Muscle of leg (tissue), 11 donors: ENCODE data around the gene CNPY1. TPM values are rescaled to one million over a fixed set of nuclear protein-coding genes. Genes with fewer than 3 reads are reported as not detected.

Experiments used
- DNase-seq: peaks from one replicate; pipeline ENCODE4 v3.0.0; 2013
- H3K27ac ChIP-seq: one replicate; pipeline ENCODE4 v1.5.1; 2013; ENCODE audit warnings: mild to moderate bottlenecking, low read length, control low read depth
- H3K27me3 ChIP-seq: one replicate; pipeline ENCODE4 v1.6.1; 2013; ENCODE audit warnings: low read length; ENCODE audit not compliant: control insufficient read depth, insufficient read depth
- H3K36me3 ChIP-seq: one replicate; pipeline ENCODE4 v1.6.1; 2013; ENCODE audit warnings: low read length; ENCODE audit not compliant: control insufficient read depth, insufficient read depth
- H3K4me1 ChIP-seq: one replicate; pipeline ENCODE4 v1.6.1; 2013; ENCODE audit warnings: low read length; ENCODE audit not compliant: control insufficient read depth, insufficient read depth
- H3K4me3 ChIP-seq: one replicate; pipeline ENCODE4 v1.5.1; 2013; ENCODE audit warnings: low read length, control low read depth
- H3K9me3 ChIP-seq: replicated peaks from 2 replicates; pipeline ENCODE4 v1.6.1; 2013; ENCODE audit warnings: low read depth, low read length; ENCODE audit not compliant: control insufficient read depth
- WGBS: methylation state at CpG from one replicate; pipeline ENCODE4 v1.1.5; 2013; ENCODE audit warnings: missing lambda C conversion rate; ENCODE audit not compliant: insufficient coverage; 5-methylcytosine and 5-hydroxymethylcytosine counted together
- polyA plus RNA-seq, 8 donors: library from polyadenylated mRNA; unstranded; fragments of 120-200 nt; gene quantifications; one replicate each; pipeline versions ENCODE4 v1.2.1 to v1.2.3, GENCODE V29; 2013; ENCODE audit warnings: inconsistent platforms in 1 of 8, low replicate concordance in 1 of 8; ENCODE audit not compliant: insufficient read length in 8 of 8, insufficient read depth in 1 of 8
- total RNA-seq: library from RNA; stranded (reverse); fragments of 120-200 nt; gene quantifications from one replicate; pipeline ENCODE4 v1.2.4, GENCODE V29; 2013

Gene CNPY1
- total and polyA plus RNA-seq, 9 donors, result 0.11 to 0.44 (median 0.18) TPM; not detected in 6

DNA sequence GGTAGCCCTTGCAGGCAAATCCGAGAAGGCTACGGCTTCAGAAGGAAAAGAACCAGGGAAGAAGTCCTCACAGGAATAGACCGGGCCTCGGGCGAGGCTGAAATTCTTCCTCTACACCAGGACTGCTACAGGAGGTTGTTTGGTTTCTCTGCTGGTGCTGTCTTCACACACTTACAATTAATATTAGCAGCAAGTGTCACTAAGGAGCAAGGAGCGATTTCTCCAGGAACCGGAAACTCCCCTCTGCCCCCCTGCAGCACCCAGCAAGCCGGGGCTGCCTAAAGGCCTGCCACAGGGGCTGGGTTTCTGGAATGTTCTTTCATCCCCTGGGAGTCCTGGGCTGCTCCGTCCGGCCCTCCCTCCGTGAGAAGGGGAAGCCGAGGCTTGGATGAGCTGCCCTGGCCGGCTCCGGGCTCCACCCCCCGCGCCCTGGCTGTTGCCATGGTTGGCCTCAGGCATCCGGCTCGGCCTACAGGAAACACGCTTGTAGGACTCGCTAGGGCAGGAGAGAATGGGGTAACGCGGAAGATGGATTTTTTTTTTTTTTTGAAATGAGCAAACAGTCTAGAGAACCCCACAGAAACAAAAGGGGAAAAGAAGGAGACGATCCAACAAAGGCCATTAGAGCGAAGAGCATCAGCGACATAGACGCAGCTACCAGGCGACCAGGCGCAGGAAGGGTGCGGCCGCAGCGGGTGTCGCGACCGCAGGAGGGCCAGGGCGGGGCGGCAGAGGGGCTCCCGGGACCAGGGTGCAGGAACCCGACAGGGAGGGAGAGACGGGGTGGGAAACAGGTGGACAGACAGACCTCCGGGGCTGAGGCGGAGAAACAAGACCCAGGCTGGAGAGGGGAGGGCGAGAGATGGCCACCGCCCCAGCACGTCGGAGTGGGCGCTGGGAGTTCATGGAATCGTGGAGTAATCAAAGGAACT lies 55.4 kb downstream of the CNPY1 start:
- no peak overlapping the region for H3K27ac ChIP-seq
- peaks cover 9% of the 10 kb centered on the region for H3K4me1 ChIP-seq
- 36% methylated on average over 34 of the region's 47 CpGs for WGBS
- peak; percentile 33 for DNase-seq
- H3K36me3 ChIP-seq, result no peaks in the 10 kb centered on the region
- H3K4me3 ChIP-seq, result peak overlapping the region; percentile 21
- no peaks in the 10 kb centered on the region for H3K9me3 ChIP-seq
- peaks cover 73% of the 10 kb centered on the region for H3K27me3 ChIP-seq

DNA sequence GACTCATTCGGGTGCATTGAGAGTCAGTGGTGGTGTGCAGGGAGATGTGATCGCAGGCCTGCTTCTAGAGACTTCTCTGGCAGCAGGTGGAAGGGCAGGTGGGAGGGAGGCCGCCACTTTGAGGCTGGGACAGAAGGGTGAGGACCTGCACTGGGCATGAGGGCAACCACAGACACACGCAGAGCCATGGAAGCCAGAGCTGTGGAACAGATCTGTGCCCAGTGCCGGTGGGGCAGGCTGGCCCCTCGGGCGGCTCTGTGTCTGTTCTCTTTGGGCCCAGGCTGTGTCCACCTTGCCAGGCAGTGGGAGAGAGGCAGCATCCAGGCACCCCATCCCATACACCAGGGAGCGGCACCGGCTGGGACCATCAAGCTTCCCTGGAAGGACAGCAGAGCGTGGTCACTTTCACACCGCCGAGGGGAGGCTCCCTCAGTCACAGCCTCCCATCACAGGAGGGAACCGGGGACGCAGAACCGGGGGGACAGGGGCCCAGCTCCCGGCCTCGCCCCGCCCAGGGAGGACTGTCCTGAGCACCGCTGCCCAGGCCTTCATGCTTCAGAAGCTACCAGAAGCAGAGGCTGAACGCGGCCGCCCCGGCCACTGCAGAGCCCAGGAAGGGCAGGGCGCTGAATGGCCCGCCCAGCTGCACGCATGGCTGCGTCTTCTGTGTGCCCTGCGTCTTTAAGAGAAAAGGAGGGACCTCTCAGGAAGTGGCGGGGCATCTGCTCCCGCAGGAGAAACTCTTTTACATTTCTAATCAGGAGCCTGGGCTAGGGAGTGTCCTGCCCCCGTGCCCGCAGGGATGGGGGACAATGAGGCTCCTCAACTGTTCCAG lies 56.3 kb downstream of the CNPY1 start:
- no peak overlapping the region for H3K27ac ChIP-seq
- peak overlapping the region; percentile 21 for H3K4me3 ChIP-seq
- peaks cover 73% of the 10 kb centered on the region for H3K27me3 ChIP-seq
- no peaks in the 10 kb centered on the region for H3K36me3 ChIP-seq
- no peak for DNase-seq
- no peaks in the 10 kb centered on the region for H3K9me3 ChIP-seq
- H3K4me1 ChIP-seq, result peaks cover 9% of the 10 kb centered on the region
- 49% methylated on average over 28 of the region's 32 CpGs for WGBS

DNA sequence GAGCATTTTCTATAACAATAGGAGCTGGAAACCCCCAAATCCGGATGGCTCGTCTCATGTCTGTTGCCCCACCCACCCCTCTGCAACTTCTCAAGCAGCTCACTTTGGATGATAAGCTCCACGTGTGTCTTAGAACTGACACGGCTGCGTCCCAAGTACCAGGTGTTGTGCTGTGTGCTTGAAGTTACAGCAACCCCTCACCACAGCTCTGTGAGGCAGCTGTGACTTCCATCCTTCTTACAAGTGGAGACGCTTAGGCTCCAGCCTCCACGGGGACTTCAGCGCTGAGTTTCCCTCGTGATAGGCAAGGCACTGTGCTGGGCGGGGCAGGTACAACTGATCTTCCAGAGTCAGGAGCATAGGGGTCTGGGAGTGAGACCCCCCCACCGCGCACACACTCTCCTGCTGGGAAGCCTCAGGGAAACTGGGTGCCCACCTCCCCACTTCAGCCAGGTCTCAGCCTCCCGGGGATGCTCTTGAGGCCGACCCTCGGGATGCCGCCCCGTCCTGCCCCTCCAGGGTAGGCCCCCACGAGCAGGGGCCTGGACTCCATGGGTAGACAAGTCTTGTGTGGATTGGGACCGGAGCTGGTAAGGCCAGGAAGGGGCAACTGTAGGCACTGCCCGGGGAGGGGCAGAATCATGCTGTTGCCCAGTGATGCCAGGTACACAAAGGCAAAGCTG lies 57.1 kb downstream of the CNPY1 start:
- H3K4me1 ChIP-seq, result peaks cover 10% of the 10 kb centered on the region
- H3K4me3 ChIP-seq, result no peak overlapping the region
- peaks cover 76% of the 10 kb centered on the region for H3K27me3 ChIP-seq
- no peak overlapping the region for H3K27ac ChIP-seq
- H3K9me3 ChIP-seq, result no peaks in the 10 kb centered on the region
- 60% methylated on average over 19 of the region's 20 CpGs for WGBS
- no peak for DNase-seq
- no peaks in the 10 kb centered on the region for H3K36me3 ChIP-seq

DNA sequence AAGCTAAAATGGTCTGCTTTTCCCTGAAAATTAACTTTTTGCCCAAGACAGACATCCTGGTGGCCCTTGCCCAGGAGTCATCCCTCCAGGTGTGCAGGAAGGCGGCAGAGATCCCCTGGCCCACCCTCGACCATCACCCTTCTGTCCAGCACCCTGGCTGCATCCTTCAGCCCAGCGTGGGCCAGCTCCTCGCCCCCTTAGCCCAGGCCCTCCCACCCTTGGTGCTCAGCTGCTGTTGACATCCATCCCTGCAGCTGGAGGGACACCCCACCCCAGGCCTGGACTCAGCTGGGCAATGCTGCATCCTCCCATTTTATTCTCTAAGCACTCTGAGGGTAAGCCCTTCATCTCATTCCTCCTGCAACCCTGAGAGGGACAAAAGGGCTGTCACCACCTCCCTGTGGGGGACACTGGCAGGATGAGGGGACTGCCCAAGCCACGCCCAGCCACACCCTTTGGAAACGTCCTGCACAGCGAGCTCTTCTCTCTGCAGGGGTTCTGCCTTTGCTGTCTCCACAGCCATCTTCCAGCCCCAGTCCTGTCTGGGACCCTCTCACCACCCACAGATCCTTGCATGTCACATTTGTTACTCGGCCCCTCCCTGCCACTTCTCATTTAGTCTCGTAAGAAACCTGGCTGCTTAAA lies 57.8 kb downstream of the CNPY1 start:
- Histone ChIP-seq H3K36me3 (no peaks in the 10 kb centered on the region), H3K9me3 (no peaks in the 10 kb centered on the region), H3K4me3 (no peak overlapping the region), H3K27ac (no peak overlapping the region), H3K4me1 (peaks cover 17% of the 10 kb centered on the region), H3K27me3 (peaks cover 74% of the 10 kb centered on the region)
- no peak for DNase-seq
- 59% methylated on average over 9 of the region's 9 CpGs for WGBS

DNA sequence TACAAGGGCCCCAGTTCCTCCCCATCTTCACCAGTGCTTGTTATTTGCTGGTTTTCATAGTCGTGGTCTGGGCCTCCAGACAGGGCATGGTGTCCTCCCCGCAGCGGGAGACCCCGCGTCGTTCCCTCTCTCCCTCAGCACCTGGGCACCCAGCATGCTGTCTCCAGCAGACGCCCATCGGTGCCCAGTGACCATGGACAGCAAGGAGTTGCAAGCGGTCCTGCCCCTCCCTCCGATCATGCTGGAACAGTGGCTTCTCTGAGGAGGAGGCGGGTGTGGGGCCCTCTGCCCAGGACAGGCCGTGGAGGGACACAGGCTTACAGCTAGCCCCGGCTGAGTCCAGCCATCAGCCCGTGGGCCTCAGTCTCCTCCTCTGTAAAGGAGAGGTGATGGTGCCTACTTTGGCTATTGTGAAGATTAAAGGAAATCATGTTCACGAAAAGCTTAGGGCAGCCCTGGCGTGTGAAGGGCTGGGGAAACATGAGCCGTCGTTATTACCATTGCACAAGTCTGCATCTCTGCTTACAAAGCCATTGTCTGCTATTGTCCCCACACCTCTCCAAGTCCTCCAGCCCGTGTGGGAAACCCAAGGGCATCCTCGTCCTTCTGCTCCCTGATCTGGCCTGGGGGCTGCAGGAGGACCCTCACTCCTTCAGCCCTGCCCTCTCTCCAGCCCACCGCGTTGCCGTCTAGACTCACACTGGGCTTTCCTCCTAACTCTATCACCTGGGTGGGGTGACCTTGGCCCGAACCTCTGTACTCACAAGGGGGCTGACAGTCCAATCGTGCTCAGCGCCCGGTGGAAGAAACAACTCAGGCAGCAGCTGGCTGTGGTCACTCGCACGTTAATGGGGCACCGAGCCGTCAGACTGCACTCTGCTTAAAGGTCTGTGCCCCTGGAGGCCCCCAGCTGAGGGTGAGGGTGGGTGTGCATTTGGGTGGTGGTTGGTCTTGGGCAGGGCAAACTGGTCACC lies 58.6 kb downstream of the CNPY1 start:
- peaks cover 77% of the 10 kb centered on the region for H3K27me3 ChIP-seq
- H3K36me3 ChIP-seq, result no peaks in the 10 kb centered on the region
- no peak overlapping the region for H3K27ac ChIP-seq
- no peak overlapping the region for H3K4me3 ChIP-seq
- DNase-seq, result no peak
- 79% methylated on average over 27 of the region's 31 CpGs for WGBS
- peaks cover 19% of the 10 kb centered on the region for H3K4me1 ChIP-seq
- H3K9me3 ChIP-seq, result no peaks in the 10 kb centered on the region

DNA sequence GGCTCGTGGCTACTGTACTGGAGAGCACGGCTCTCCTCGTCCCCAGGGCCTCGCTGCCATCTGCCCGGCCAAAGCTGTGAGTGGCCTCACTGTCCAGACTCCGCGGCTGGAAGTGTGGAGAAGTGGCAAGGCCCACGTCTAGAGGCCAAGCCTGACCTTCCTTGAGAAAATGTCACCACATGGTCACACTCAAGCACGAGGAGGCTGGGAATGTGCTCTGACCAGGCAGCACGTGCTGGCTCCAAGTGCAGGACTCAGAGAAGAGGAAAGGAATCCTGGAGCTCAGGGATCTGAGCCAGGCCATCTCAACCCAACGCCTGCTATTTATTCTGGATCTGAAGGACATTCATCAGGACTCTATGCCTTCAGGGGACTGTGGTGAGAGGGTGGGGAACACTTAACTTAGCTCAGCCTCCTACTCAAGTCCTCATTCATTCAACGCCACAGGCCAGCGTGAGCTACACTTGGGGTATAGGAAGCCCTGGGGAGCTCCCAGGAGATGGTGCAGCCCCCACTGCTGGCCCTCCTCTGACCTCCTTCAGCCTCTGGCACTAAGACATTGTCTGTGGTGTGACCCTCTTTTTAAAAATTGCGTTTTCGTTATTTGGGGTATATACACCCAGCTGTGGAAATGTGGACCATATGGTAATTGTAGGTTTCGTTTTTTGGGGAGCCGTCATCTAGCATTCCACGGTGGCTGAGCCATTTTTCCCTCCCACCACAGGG lies 59.4 kb downstream of the CNPY1 start:
- WGBS, result 71% methylated on average over 8 of the region's 18 CpGs
- Histone ChIP-seq H3K27me3 (peaks cover 82% of the 10 kb centered on the region), H3K9me3 (no peaks in the 10 kb centered on the region), H3K36me3 (no peaks in the 10 kb centered on the region), H3K4me1 (peaks cover 19% of the 10 kb centered on the region), H3K4me3 (no peak overlapping the region), H3K27ac (no peak overlapping the region)
- DNase-seq, result no peak

DNA sequence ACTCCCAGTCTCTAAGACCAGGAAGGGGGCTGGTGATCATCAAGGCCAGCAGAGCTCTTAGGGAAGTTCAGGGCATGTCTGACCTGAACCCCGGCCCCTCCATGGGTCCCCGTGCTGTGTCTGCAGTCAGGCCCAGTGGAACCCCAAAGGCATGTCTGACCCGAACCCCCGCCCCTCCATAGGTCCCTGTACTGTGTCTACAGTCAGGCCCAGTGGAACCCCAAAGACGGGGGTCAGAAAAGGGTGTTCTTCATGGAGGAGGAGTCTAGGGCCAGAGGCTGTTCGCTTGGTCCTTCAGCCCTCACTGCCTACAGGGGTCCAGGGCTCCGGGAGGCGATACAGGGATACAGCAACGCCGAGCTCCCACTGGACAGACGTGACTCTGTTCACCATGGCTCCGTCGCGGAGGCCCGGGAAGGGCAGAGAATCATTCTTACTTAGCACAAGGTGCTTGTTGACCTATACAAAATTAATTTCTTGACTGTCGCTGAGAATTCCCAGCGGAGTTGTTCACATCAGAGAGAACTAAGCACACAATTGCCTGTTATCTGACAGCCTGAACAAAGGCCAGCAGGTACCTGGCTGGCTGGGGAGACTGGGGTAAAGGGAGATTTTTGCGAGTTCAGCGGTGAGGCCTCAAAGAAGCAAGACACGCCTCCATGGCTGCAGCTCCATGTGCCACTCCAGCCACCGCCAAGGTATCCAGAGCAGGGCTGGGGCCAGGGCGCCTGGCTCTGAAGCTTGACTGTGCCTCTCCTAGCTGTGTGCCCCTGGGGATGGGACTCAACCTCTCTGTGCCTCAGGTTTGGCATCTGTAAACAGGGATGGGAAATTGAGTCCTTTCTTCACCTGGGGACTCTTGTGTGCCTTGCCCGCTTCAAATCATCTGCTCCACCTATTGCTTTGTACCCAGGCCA lies 61.6 kb downstream of the CNPY1 start:
- Histone ChIP-seq H3K4me1 (peaks cover 9% of the 10 kb centered on the region), H3K27me3 (peaks cover 63% of the 10 kb centered on the region), H3K27ac (no peak overlapping the region), H3K9me3 (no peaks in the 10 kb centered on the region), H3K4me3 (no peak overlapping the region), H3K36me3 (no peaks in the 10 kb centered on the region)
- 84% methylated on average over 18 of the region's 23 CpGs for WGBS
- DNase-seq, result no peak

DNA sequence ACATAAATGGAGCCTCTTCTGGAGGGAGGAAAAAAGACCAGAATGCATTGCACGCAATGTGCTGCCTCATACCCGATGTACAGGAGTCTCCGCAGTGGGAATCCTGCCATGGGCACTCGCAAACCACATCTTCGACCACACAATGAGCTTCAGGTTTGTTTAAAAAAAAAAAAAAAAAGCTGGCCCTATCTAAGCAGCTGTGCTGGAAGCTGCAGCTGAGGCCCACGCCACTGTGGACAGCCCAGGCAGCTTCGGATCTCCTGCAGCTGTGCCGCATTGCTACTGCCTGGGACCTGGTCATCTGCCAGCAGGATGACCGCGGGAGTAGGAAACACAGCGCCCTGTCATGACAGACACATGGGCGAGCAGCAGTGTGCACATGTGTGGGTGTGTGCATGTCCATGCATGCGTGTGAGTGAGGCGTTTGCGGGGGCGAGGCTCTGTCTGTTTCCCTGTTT lies 62.5 kb downstream of the CNPY1 start:
- no peak overlapping the region for H3K27ac ChIP-seq
- H3K4me1 ChIP-seq, result peaks cover 9% of the 10 kb centered on the region
- H3K27me3 ChIP-seq, result peaks cover 61% of the 10 kb centered on the region
- no peaks in the 10 kb centered on the region for H3K36me3 ChIP-seq
- H3K4me3 ChIP-seq, result no peak overlapping the region
- no peaks in the 10 kb centered on the region for H3K9me3 ChIP-seq
- DNase-seq, result peak; percentile 77
- WGBS, result 37% methylated on average over 14 of the region's 16 CpGs
